Muscle of back (tissue), 13 donors: ENCODE measurements around the gene GSTM5. TPM values are rescaled to one million over a fixed set of nuclear protein-coding genes. Genes with fewer than 3 reads are reported as not detected.
A peak's percentile ranks its signal among the peaks of the same experiment; 100 is the strongest.
"Not testable (repeated sequence)": the region's sequence is repeated elsewhere in the genome, so short reads cannot be mapped to it uniquely, and the experiment has no call there.

Experiments used
- DNase-seq, 3 donors: peaks; one replicate each; pipeline versions ENCODE4 v3.0.0 to v3.0.0-alpha.2; 2013
- long read RNA-seq, 9 donors: transcript quantifications; one replicate each; lab custom pipeline, GENCODE V29; 2026
- polyA plus RNA-seq, 10 donors: library from polyadenylated mRNA; unstranded; fragments of 120-200 nt; gene quantifications; one replicate each; pipeline ENCODE4 v1.2.1, GENCODE V29; 2013; ENCODE audit not compliant: insufficient read length in 10 of 10

Gene GSTM5
- 10 to 100 TPM in 7 of 10 donors, 1 to 10 TPM in 3; 7.3 to 42.1 (median 13.7) TPM for polyA plus RNA-seq
- long read RNA-seq, donor 1, partial matches to known transcripts, result 17 of 25 reads
- long read RNA-seq, donor 1, other reads (novel, unspliced or antisense), result 5 of 25 reads
- long read RNA-seq, donor 2, partial matches to known transcripts, result 0 of 2 reads
- long read RNA-seq, donor 2, other reads (novel, unspliced or antisense), result 0 of 2 reads
- long read RNA-seq, donor 3, result 0 reads
- long read RNA-seq, donor 4, result 0 reads
- long read RNA-seq, donor 5, partial matches to known transcripts, result 0 of 9 reads
- long read RNA-seq, donor 5, other reads (novel, unspliced or antisense), result 6 of 9 reads
- long read RNA-seq, donor 6, partial matches to known transcripts, result 12 of 43 reads
- long read RNA-seq, donor 6, other reads (novel, unspliced or antisense), result 30 of 43 reads
- long read RNA-seq, donor 7, partial matches to known transcripts, result 0 of 1 reads
- long read RNA-seq, donor 7, other reads (novel, unspliced or antisense), result 0 of 1 reads
- long read RNA-seq, donor 8, partial matches to known transcripts, result 0 of 13 reads
- long read RNA-seq, donor 8, other reads (novel, unspliced or antisense), result 11 of 13 reads
- long read RNA-seq, donor 9, partial matches to known transcripts, result 0 of 1 reads
- long read RNA-seq, donor 9, other reads (novel, unspliced or antisense), result 0 of 1 reads

GRCh38 chr1:109711593-109712320 is at the start of gene GSTM5:
Gene GSTM5 (plus strand): TSS chr1:109712251. CDS start chr1:109712313, 62 bp downstream.
- peak in 2 of 3 donors; percentile 47 to 79 for DNase-seq

GRCh38 chr1:109664671-109665070 is 47.4 kb upstream of the GSTM5 start:
- no peak for DNase-seq

DNA sequence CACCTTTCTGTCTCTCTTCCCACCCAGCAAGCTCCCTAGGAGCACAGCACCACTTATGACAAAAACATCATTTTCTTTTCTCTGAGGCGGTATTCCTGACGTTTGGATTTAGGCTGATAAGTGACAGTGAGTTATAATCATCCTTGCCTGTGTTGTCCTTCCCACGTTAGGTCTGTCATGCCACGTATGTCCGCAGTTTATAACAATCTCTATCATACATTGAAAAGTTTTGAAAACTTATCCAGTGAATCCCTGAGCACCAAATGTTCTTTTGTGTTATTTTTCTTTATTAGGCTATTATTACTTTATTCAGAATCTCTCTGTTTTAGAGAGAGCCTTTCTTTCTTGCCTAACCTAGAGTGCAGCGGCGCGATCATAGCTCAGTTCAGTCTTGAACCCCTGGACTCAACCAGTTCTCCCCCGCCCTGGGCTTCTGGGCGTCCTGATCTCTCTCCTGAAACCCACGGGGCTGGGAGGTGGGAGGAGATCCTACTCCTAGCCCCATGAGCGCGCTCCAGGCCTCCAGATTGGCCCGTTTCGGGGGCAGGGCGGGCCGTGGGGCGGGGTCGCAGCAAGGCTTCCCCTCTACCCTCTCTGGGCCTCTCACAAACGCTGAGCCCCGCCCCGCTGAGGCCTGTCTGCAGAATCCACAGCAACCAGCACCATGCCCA is 44.5 kb upstream of the GSTM5 start, which contains the start of gene GSTM2:
Gene GSTM2, plus strand, starts transcription at position 606 of the 671 bp plus-strand sequence. Its CDS starts 59 bp downstream, at position 665.
- peak; percentile 91 to 97 (median 94) for DNase-seq

GRCh38 chr1:109668123-109668775 is 43.8 kb upstream of the GSTM5 start:
- no peak for DNase-seq

- no peak for DNase-seq
Observed at GRCh38 chr1:109669246-109669948, 42.7 kb upstream of the GSTM5 start.

- DNase-seq, result not testable (repeated sequence)
Observed at GRCh38 chr1:109669949-109670302, 42.1 kb upstream of the GSTM5 start.

DNA sequence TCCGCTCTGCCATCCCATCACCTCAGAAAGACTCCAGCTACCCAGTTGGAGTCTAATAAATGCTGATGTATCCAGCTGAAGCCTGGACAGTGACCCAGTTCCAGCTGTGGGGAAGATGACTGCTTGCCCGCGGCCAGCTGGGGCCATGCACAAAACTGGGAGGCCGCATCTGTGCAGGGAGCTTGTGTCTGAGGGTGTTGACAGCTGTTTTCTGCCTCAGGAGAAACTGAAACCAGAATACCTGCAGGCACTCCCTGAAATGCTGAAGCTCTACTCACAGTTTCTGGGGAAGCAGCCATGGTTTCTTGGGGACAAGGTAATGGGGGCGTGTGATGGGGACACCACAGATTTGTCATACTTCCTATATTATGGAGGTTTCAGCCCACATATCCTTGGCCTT is 41.0 kb upstream of the GSTM5 start:
- no peak for DNase-seq

DNA sequence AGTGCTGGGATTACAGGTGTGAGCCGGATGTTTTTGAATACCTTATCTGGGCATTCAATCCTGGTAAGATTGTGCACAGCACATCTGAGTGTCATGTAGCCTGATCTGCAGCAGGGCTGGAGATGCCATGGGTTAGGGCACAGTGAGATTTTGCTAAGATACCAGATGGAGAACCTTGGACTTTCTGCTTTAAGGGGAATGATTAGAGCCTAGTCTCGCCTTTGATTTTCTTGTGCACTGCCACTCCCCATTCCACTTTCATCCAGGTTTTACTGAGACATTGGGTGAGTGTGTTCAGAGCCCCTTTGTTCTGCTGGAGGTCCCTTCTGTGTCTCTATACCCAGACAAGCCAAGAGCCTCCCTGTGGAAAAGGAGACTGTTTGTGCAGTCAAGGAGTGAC is 38.2 kb upstream of the GSTM5 start:
- DNase-seq, result not testable (repeated sequence)

DNA sequence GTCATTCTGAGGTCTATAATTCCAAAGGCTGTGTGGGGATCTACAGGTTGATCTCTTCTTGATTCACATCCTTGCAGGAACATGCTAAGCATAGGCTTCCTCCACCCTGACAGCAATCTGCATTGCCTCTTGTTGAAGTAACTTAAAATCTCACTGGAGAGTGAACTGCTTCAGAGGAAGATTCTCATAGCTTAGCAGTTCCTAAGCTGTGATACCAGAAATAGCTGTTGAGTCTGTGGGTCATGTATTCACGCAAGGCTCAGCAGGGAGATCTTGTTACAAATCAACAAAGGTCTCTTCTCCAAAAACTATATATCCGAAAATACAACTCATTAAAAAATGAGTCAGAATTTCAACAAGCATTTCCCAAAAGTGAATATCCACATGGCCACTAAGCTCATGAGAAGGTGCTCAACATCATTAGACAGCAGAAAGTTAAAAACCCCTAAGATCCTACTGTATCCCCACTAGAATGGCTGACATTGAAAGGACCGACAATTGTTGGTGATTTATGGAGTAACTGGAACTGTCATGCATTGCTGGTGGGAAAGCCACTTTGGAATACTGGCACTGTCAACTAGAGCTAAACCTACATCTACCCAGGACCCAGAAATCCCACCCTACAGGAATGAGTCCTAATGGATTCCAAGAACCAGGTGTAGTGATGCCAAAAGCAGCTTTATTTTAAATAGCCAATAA is 35.2 kb upstream of the GSTM5 start:
- DNase-seq, result not testable (repeated sequence)

DNA sequence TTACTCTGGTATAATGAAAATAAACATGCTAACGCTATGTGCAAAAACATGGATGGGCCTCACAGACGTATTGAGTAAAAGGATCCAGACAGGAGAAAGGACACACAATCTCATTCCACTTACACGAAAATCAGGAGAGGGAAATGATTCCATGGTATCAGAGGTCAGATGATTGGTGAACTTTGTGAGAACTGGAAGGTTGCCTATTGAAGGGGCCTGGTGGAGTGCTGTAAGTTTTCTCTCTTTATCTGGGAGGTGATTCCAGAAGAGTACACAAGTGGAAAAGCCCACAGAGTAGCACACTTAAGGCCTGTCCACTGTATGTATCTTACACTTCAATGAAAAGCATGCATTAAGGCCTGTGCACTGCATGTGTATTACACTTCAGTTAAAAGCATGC is 34.6 kb upstream of the GSTM5 start:
- no peak for DNase-seq

GRCh38 chr1:109678637-109679036 is 33.4 kb upstream of the GSTM5 start:
- DNase-seq, result not testable (repeated sequence)

- not testable (repeated sequence) for DNase-seq
Observed at GRCh38 chr1:109684777-109685176, 27.3 kb upstream of the GSTM5 start.

- not testable (repeated sequence) for DNase-seq
Observed at GRCh38 chr1:109685399-109685798, 26.7 kb upstream of the GSTM5 start.

DNA sequence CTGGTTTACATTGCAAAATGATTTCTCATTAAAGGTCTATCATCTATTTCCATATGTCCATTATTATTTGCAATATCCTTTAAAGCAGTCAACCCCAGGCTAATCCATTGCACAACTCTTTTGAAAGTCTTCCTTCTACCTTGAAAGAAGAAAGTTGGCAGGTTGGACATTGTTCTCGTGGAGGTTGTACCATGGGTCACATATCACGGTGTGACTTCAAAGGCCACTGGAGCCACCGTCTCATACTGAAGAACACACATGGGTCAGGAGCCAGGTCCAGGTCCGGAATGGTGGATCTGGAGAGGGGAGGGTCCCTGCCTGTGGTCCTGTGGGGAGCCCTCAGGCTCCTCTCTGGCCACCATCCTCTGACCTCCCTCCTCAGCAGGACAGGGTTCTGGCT is 26.2 kb upstream of the GSTM5 start:
- DNase-seq, result not testable (repeated sequence)

DNA sequence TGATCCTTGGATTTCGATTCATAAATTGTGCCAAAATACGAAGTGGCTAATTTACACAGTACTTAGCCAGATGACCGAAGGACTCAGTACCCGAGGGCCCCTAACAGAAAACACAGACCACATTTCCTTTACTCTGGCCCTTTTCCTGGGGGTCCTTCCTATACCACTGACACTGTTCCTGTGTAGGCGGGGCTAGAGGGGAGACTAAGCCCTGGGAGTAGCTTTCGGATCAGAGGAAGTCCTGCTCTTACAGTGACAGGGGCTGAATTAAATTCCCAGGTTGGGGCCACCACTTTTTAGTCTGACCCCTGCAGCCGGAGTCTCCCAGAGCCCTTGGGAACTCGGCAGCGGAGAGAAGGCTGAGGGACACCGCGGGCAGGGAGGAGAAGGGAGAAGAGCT is 24.9 kb upstream of the GSTM5 start:
- not testable (repeated sequence) for DNase-seq

GRCh38 chr1:109687641-109688499 is 24.2 kb upstream of the GSTM5 start, which contains the start of gene GSTM1:
Gene GSTM1 (plus strand): TSS chr1:109687817. CDS start chr1:109687874, 57 bp downstream.
- peak in 2 of 3 donors; percentile 31 to 92 for DNase-seq

GRCh38 chr1:109689844-109690405 is 22.1 kb upstream of the GSTM5 start:
- no peak for DNase-seq

DNA sequence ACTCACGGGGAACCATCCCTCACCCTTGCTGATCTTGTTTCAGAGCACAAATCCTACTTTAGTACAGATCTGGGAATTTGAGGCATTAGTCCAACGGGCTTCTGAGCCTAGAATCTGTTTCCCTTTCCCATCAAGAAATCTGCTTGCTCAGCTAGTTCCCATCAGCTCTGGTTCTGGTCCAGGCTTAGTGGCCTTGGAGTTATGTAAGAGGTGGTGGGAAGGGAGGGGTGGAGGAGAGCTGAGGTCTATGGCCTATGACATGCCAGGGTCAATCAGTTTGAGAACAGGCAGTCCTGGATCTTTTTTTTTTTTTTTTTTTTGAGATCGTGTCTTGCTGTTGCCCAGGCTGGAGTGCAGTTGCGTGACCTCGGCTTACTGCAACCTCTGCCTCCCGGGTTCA is 20.3 kb upstream of the GSTM5 start:
- DNase-seq, result no peak
